Esophagus squamous epithelium (tissue), 5 donors: ENCODE measurements around the gene KIAA0232. TPM values are rescaled to one million over a fixed set of nuclear protein-coding genes. Genes with fewer than 3 reads are reported as not detected.
"Not testable (repeated sequence)": the region's sequence is repeated elsewhere in the genome, so short reads cannot be mapped to it uniquely, and the experiment has no call there.

ENCODE experiments used
- DNase-seq: peaks from one replicate; lab custom pipeline; 2025; lab: John Stamatoyannopoulos, UW
- H3K27ac ChIP-seq, 4 donors: fragments of 200-600 bp; sonication (generic); one replicate each; pipeline ENCODE4 v1.5.1; 2016 to 2019; ENCODE audit warnings: mild to moderate bottlenecking in 1 of 4
- H3K27me3 ChIP-seq, 4 donors: fragments of 200-600 bp; sonication (generic); 1 replicate in 3 of 4; 2 replicates in 1 of 4; pipeline versions ENCODE4 v1.5.1 to v1.6.0; 2017 to 2021; ENCODE audit warnings: antibody characterized with exemption in 1 of 4
- H3K36me3 ChIP-seq, 3 donors: fragments of 200-600 bp; sonication (generic); one replicate each; pipeline ENCODE4 v1.5.1; 2016 to 2019
- H3K4me1 ChIP-seq, 3 donors: fragments of 200-600 bp; sonication (generic); one replicate each; pipeline ENCODE4 v1.5.1; 2017 to 2019
- H3K4me3 ChIP-seq, 4 donors: fragments of 200-600 bp; sonication (generic); 1 replicate in 3 of 4; 2 replicates in 1 of 4; pipeline ENCODE4 v1.5.1; 2016 to 2019; ENCODE audit warnings: mild to moderate bottlenecking in 2 of 4, moderate library complexity in 1 of 4
- H3K9me3 ChIP-seq, 3 donors: fragments of 200-600 bp; sonication (generic); one replicate each; pipeline ENCODE4 v1.5.1; 2016 to 2019
- POLR2A ChIP-seq, 4 donors: fragments of 450-650 bp; IDR thresholded peaks; one replicate each; pipeline ENCODE4 v1.6.1; 2017; ENCODE audit warnings: antibody characterized with exemption in 4 of 4, mild to moderate bottlenecking in 4 of 4, moderate library complexity in 3 of 4
- WGBS, 2 donors: methylation state at CpG; one replicate each; pipeline ENCODE4 v1.1.5; 2018; 5-methylcytosine and 5-hydroxymethylcytosine counted together
- intact Hi-C: fragments of 100-400 bp; cut with DNase I; formaldehyde crosslinking; loops from one replicate; pipeline ENCODE4 v1.15.0; 2022
- total RNA-seq, 4 donors: library from RNA; depleted of rRNA; stranded (reverse); fragments of >200 nt; gene quantifications; one replicate each; pipeline ENCODE4 v1.1.0, GENCODE V29; 2016
- TF ChIP-seq, protein P1 (sequence below), 6 experiments: fragments of 450-650 bp in 4 of 6; fragments of 200-600 bp in 2 of 6; sonication (generic) in 2 of 6; IDR thresholded peaks; one replicate each; pipeline ENCODE4 v1.5.1; 2016 to 2019; ENCODE audit warnings: antibody characterized with exemption in 6 of 6, mild to moderate bottlenecking in 4 of 6, moderate library complexity in 4 of 6
- donor health status: DM: yes; HTN: yes; CAD: no.

Gene KIAA0232
- total RNA-seq, 4 donors from 2014 or later: 19.4 to 46.8 (median 35.0) TPM

DNA sequence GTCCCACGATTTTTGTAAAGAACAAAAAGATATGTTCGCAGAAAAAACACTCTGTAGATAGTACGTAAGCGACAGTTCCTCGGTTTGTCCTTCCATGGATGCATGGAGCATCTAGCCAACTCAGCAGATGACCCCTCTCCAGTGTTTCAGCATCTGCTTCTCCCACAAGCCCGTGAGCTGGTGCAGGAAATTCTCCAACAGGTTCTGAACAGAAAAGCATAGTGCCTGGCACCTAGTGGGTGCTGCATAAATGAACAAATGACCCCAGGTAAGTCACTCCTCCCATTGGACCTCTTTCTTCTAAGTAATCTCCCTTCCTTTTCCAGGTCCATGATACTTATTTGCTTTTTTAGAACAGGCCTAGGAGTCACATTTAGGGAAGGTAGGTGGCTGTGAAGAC, 966 bp upstream of the KIAA0232 start:
- no peaks in the 10 kb centered on the region for H3K9me3 ChIP-seq
- H3K27me3 ChIP-seq: no peaks in the 10 kb centered on the region
- H3K36me3 ChIP-seq: peaks cover 0 to 11% (median 0%) of the 10 kb centered on the region in 3 donors
- H3K27ac ChIP-seq: peak overlapping the region; percentile 16 to 100 (median 100)
- 76 to 78% methylated on average over 6 of the region's 6 CpGs for WGBS, 2 donors
- peak overlapping the region; percentile 96 to 100 (median 98) for H3K4me3 ChIP-seq
- intact Hi-C loops: loop anchor here (5.0 kb wide), 1 partner anchor 91 kb away; no protein-coding TSS in a partner anchor
- peaks cover 6 to 44% (median 17%) of the 10 kb centered on the region in 3 donors for H3K4me1 ChIP-seq
- no peak for DNase-seq
- no peak for TF ChIP-seq POLR2A (IDR thresholded peaks at IDR 0.05)
- TF ChIP-seq, protein P1, sequence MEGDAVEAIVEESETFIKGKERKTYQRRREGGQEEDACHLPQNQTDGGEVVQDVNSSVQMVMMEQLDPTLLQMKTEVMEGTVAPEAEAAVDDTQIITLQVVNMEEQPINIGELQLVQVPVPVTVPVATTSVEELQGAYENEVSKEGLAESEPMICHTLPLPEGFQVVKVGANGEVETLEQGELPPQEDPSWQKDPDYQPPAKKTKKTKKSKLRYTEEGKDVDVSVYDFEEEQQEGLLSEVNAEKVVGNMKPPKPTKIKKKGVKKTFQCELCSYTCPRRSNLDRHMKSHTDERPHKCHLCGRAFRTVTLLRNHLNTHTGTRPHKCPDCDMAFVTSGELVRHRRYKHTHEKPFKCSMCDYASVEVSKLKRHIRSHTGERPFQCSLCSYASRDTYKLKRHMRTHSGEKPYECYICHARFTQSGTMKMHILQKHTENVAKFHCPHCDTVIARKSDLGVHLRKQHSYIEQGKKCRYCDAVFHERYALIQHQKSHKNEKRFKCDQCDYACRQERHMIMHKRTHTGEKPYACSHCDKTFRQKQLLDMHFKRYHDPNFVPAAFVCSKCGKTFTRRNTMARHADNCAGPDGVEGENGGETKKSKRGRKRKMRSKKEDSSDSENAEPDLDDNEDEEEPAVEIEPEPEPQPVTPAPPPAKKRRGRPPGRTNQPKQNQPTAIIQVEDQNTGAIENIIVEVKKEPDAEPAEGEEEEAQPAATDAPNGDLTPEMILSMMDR (IDR thresholded peaks at IDR 0.05): no peak

DNA sequence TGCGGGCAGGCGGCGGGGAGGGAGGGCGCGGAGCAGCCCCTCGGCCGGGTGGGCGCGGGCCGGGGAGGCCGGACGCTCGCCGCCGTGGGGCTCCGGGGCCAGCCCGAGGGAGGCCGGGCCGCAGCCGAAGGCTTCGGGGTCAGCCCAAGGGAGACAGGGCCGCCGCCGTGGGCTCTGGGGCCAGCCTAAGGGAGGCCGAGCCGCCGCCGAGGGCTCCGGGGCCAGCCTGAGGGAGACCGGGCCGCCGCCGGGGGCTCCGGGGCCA, 251 bp downstream of the KIAA0232 start:
- H3K27ac ChIP-seq: peak overlapping the region; percentile 100
- TF ChIP-seq POLR2A (IDR thresholded peaks at IDR 0.05): no peak
- TF ChIP-seq, protein P1 (IDR thresholded peaks at IDR 0.05): no peak
- intact Hi-C loops: loop anchor here (5.0 kb wide), 1 partner anchor 90 kb away; no protein-coding TSS in a partner anchor
- H3K4me1 ChIP-seq: peaks cover 6 to 54% (median 19%) of the 10 kb centered on the region in 3 donors
- peak overlapping the region; percentile 96 to 100 (median 98) for H3K4me3 ChIP-seq
- WGBS, 2 donors: no CpG with 5 or more reads among the region's 34 CpGs
- H3K36me3 ChIP-seq: peaks cover 0 to 22% (median 0%) of the 10 kb centered on the region in 3 donors
- no peaks in the 10 kb centered on the region for H3K9me3 ChIP-seq
- DNase-seq: no peak
- H3K27me3 ChIP-seq: no peaks in the 10 kb centered on the region

DNA sequence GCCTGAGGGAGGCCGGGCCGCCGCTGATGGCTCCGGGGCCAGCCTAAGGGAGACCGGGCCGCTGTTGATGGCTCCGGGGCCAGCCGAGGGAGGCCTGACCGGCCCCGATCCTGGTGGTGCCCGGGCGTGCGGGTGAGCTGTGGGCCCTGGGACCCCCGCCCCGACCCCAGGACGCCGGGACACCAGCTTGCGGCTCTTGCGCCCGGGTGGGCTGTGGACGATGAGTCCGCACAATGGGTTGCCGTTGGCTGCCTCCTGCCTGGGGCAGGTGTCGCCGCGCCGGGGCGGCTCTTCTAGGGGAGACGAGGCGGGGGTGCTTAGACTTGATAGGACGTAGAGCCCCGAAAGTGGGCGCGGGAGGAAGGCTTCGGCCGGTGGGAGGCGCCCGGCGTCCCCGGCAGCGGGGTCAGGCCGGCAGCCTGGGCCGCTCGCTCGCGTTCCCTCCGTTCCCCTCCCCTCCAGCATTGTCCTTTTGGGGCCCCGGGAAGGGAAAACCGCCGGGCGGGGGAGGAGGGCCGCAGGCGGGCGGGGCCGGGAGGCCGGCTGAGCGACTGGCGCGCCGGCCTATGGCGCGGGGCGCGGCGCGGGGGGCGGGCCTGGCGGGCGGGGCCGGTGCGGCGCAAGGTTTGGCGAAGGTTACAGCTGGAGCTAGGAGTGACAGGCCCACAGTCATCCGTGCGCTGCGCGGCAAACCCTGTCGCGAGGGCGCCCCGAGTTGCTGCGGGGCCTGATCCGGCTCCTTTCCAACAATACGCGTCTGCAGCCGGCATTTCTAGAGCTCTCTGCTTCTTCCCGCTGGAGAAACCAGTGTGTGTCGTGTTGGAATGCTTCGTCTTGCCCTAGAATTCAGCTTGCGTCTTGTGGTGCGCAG, 819 bp downstream of the KIAA0232 start:
- H3K36me3 ChIP-seq: peaks cover 0 to 22% (median 0%) of the 10 kb centered on the region in 3 donors
- no peaks in the 10 kb centered on the region for H3K27me3 ChIP-seq
- no peaks in the 10 kb centered on the region for H3K9me3 ChIP-seq
- peak overlapping the region; percentile 96 to 100 (median 98) for H3K4me3 ChIP-seq
- intact Hi-C loops: loop anchor here (5.0 kb wide), 1 partner anchor 89 kb away; no protein-coding TSS in a partner anchor
- peaks cover 6 to 57% (median 20%) of the 10 kb centered on the region in 3 donors for H3K4me1 ChIP-seq
- no peak for DNase-seq
- TF ChIP-seq, protein P1 (IDR thresholded peaks at IDR 0.05): peak in 1 of 6 experiments; percentile 7
- peak in 2 of 4 donors; percentile 78 to 81 for TF ChIP-seq POLR2A (IDR thresholded peaks at IDR 0.05)
- WGBS, 2 donors: 8 to 19% methylated on average over 5 of the region's 91 CpGs
- peak overlapping the region; percentile 100 for H3K27ac ChIP-seq

DNA sequence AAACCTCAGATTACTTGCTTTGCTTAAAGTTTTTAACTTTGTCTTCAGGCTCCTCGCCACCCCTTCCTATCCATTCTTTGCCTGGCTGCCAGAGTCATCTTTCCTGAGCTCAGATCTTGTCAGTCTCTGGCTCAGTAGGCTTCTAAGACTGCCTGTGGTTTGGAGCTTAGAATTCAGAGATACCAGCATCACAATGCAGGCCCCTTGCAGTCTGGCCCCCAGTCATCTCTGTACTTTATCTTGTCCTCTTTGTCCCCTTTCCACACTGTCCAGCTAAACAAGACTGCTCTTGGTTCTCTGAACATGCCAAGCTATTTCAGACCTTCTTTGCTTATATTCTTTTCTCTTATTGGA, 3.0 kb downstream of the KIAA0232 start:
- TF ChIP-seq, protein P1 (IDR thresholded peaks at IDR 0.05): no peak
- no peak for TF ChIP-seq POLR2A (IDR thresholded peaks at IDR 0.05)
- H3K4me1 ChIP-seq: peaks cover 6 to 69% (median 20%) of the 10 kb centered on the region in 3 donors
- intact Hi-C loops: no loop called here
- no peak for DNase-seq
- peak overlapping the region in 1 of 4 donors; percentile 99 for H3K4me3 ChIP-seq
- H3K27ac ChIP-seq: no peak overlapping the region
- no peaks in the 10 kb centered on the region for H3K9me3 ChIP-seq
- 87 to 96% methylated on average over 1 of the region's 1 CpG for WGBS, 2 donors
- H3K27me3 ChIP-seq: no peaks in the 10 kb centered on the region
- H3K36me3 ChIP-seq: peaks cover 0 to 35% (median 0%) of the 10 kb centered on the region in 3 donors

DNA sequence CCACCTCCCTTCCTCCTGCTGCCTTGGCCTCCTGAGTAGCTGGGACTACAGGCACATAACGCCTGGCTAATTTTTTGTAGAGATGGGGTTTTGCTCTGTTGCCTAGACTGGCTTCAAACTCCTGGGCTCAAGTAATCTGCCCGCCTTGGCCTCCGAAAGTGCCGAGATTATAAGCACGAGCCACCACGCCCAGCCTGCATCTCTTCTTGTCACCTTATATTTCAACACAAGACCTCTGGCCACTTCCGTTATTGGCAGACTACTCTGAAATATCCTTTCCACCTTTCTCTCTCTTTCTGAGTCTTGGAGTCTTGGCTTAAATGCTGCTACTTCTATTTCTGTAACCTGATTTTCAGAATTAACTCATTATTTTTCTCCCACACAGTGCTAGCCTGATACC, 5.6 kb downstream of the KIAA0232 start:
- H3K9me3 ChIP-seq: no peaks in the 10 kb centered on the region
- intact Hi-C loops: no loop called here
- TF ChIP-seq, protein P1 (IDR thresholded peaks at IDR 0.05): no peak
- TF ChIP-seq POLR2A (IDR thresholded peaks at IDR 0.05): no peak
- H3K4me1 ChIP-seq: peaks cover 6 to 74% (median 20%) of the 10 kb centered on the region in 3 donors
- DNase-seq: no peak
- H3K27ac ChIP-seq: no peak overlapping the region
- H3K4me3 ChIP-seq: no peak overlapping the region
- WGBS, 2 donors: 67 to 70% methylated on average over 7 of the region's 7 CpGs
- no peaks in the 10 kb centered on the region for H3K27me3 ChIP-seq
- H3K36me3 ChIP-seq: peaks cover 0 to 58% (median 0%) of the 10 kb centered on the region in 3 donors

DNA sequence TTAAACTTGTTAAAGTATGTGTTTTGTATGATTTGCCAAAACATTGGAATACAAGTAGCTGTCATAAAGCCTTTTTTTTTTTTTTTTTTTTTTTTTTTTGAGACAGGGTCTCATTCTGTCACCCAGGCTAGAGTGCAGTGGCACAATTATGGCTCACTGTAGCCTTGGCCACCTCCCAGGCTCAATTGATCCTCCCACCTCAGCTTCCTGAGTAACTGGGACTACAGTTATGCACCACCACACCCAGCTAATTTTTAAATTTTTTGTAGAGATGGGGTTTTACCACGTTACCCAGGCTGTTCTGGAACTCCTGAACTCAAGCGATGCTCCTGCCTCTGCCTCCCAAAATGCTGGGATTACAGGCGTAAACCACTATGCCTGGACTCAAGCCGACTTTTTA, 8.7 kb downstream of the KIAA0232 start:
- H3K9me3 ChIP-seq, H3K27ac ChIP-seq, DNase-seq, intact Hi-C loops, H3K4me3 ChIP-seq, H3K27me3 ChIP-seq: not testable (repeated sequence)
- Histone ChIP-seq H3K4me1 (peaks cover 0 to 66% (median 13%) of the 10 kb centered on the region in 3 donors), H3K36me3 (peaks cover 0 to 59% (median 0%) of the 10 kb centered on the region in 3 donors)
- 85 to 92% methylated on average over 4 of the region's 4 CpGs for WGBS, 2 donors

DNA sequence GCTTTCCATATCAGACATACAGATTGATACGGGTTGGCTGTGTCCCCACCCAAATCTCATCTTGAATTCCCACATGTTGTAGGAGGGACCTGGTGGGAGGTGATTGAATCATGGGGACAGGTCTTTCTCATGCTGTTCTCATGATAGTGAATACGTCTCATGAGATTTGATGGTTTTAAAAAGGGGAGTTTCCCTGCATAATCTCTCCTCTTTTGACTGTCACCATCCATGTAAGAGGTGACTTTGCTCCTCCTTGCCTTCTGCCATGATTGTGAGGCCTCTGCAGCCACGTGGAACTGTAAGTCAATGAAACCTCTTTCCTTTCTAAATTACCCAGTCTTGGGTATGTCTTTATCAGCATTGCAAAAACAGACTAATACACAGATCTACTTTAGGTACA, 9.3 kb downstream of the KIAA0232 start:
- H3K4me1 ChIP-seq: peaks cover 0 to 60% (median 13%) of the 10 kb centered on the region in 3 donors

More for the DNA sequence above, 9.3 kb downstream of the KIAA0232 start:
- H3K9me3 ChIP-seq, DNase-seq, intact Hi-C loops, H3K4me3 ChIP-seq, H3K27ac ChIP-seq, H3K27me3 ChIP-seq: not testable (repeated sequence)
- peaks cover 0 to 59% (median 0%) of the 10 kb centered on the region in 3 donors for H3K36me3 ChIP-seq
- WGBS, 2 donors: 79% methylated on average over 3 of the region's 3 CpGs
